ENCODE results near the gene CHD3.

Gene CHD3

GRCh38 chr17:7897090-7897489 is 8.5 kb downstream of the CHD3 start:
- no peak for DNase-seq

GRCh38 chr17:7897773-7898172 is 9.2 kb downstream of the CHD3 start:
- peak; percentile 73 to 89 (median 82) for DNase-seq

- no peak for DNase-seq
Measured at GRCh38 chr17:7903154-7904103, 14.8 kb downstream of the CHD3 start.

GRCh38 chr17:7909089-7909488 is 20.5 kb downstream of the CHD3 start:
- DNase-seq, result no peak

- DNase-seq, result no peak
Measured at GRCh38 chr17:7910281-7910680, 21.7 kb downstream of the CHD3 start.

- DNase-seq, result peak in 3 of 4 experiments; percentile 28 to 38 (median 37)
Measured at GRCh38 chr17:7910711-7911110, 22.1 kb downstream of the CHD3 start.

GRCh38 chr17:7911116-7911515 is 22.5 kb downstream of the CHD3 start:
- no peak for DNase-seq

- peak; percentile 66 to 85 (median 78) for DNase-seq
Measured at GRCh38 chr17:7912927-7913524, 24.4 kb downstream of the CHD3 start.

- peak; percentile 60 to 81 (median 70) for DNase-seq
Measured at GRCh38 chr17:7915179-7915610, 26.6 kb downstream of the CHD3 start.

GRCh38 chr17:7915611-7916384 is 27.2 kb downstream of the CHD3 start, which contains the start of gene RNF227:
RNF227 (minus strand) TSS chr17:7916289; CDS start chr17:7916195, 94 bp downstream.
- DNase-seq, result peak; percentile 88 to 95 (median 91)

GRCh38 chr17:7916385-7916682 is 27.7 kb downstream of the CHD3 start:
- no peak for DNase-seq

- DNase-seq, result no peak
Measured at GRCh38 chr17:7916808-7917207, 28.2 kb downstream of the CHD3 start.

GRCh38 chr17:7922269-7922844 is 33.8 kb downstream of the CHD3 start:
- DNase-seq, result no peak

- DNase-seq, result peak; percentile 52 to 87 (median 70)
Measured at GRCh38 chr17:7922845-7923628, 34.4 kb downstream of the CHD3 start.

GRCh38 chr17:7927596-7927995 is 39.0 kb downstream of the CHD3 start:
- DNase-seq, result no peak

GRCh38 chr17:7929158-7930023 is 40.8 kb downstream of the CHD3 start, which contains the start of gene KCNAB3:
KCNAB3 (minus strand) TSS chr17:7929856; CDS start chr17:7929435, 421 bp downstream.
- DNase-seq, result peak in 2 of 4 experiments; percentile 14 to 25

GRCh38 chr17:7930841-7931631 is 42.4 kb downstream of the CHD3 start:
- no peak for DNase-seq

GRCh38 chr17:7931709-7932482 is 43.3 kb downstream of the CHD3 start, which contains the start of the genes CNTROB and TRAPPC1:
CNTROB (plus strand) TSS chr17:7932206; CDS start chr17:7933080, 874 bp downstream.
TRAPPC1 (minus strand) TSS chr17:7931946; CDS start chr17:7931829, 117 bp downstream.
- peak; percentile 100 for DNase-seq

- DNase-seq, result peak; percentile 48 to 59 (median 53)
Measured at GRCh38 chr17:7932483-7932891, 43.9 kb downstream of the CHD3 start.

Measured in suppressor macrophage (primary cell).